Mesenchymal stem cell (in vitro differentiated cells and primary cell): Measurements from ENCODE around the gene EARS2.
A peak's percentile ranks its signal among the peaks of the same experiment; 100 is the strongest.

ENCODE experiments used
- DNase-seq: peaks from one replicate; pipeline ENCODE4 v3.0.0-alpha.2; 2013
- H2AFZ ChIP-seq: one replicate; pipeline ENCODE4 v1.6.1; 2013; ENCODE audit warnings: low read depth, mild to moderate bottlenecking, control low read depth, inconsistent platforms, low read length, moderate library complexity
- H2AK5ac ChIP-seq: 2 replicates; pipeline ENCODE4 v1.6.1; 2013; ENCODE audit warnings: low read length, moderate library complexity, mild to moderate bottlenecking, inconsistent platforms; ENCODE audit not compliant: severe bottlenecking
- H2BK120ac ChIP-seq: one replicate; pipeline ENCODE4 v1.6.1; 2013; ENCODE audit warnings: low read depth, mild to moderate bottlenecking, inconsistent platforms, low read length, moderate library complexity
- H2BK12ac ChIP-seq, 2 experiments: one replicate each; pipeline ENCODE4 v1.6.1; 2013; ENCODE audit warnings: inconsistent platforms in 2 of 2, low read length in 2 of 2, mild to moderate bottlenecking in 2 of 2, moderate library complexity in 2 of 2, control low read depth in 1 of 2
- H2BK15ac ChIP-seq: one replicate; pipeline ENCODE4 v1.6.1; 2013; ENCODE audit warnings: mild to moderate bottlenecking, low read depth, inconsistent platforms; ENCODE audit not compliant: poor library complexity, severe bottlenecking
- H2BK5ac ChIP-seq: 2 replicates; pipeline ENCODE4 v1.6.1; 2013; ENCODE audit warnings: low read depth, mild to moderate bottlenecking, low read length, control low read depth, inconsistent platforms; ENCODE audit not compliant: poor library complexity, severe bottlenecking
- H3K14ac ChIP-seq, 2 experiments: one replicate each; pipeline ENCODE4 v1.6.1; 2013; ENCODE audit warnings: inconsistent platforms in 2 of 2, low read length in 2 of 2, control low read depth in 1 of 2, mild to moderate bottlenecking in 1 of 2, moderate library complexity in 1 of 2
- H3K18ac ChIP-seq, 2 experiments: one replicate each; pipeline ENCODE4 v1.6.1; 2013; ENCODE audit warnings: inconsistent platforms in 2 of 2, low read length in 2 of 2, control low read depth in 1 of 2, low read depth in 1 of 2, mild to moderate bottlenecking in 1 of 2
- H3K23ac ChIP-seq, 2 experiments: one replicate each; pipeline ENCODE4 v1.6.1; 2013; ENCODE audit warnings: inconsistent platforms in 2 of 2, low read length in 2 of 2, mild to moderate bottlenecking in 2 of 2, moderate library complexity in 2 of 2, control low read depth in 1 of 2
- H3K27ac ChIP-seq: 2 replicates; pipeline ENCODE4 v1.5.1; 2013; ENCODE audit warnings: mild to moderate bottlenecking, moderate library complexity, low read length, control low read depth, inconsistent platforms; ENCODE audit not compliant: poor library complexity, severe bottlenecking
- H3K27me3 ChIP-seq, 2 experiments: 2 replicates each; pipeline versions ENCODE4 v1.6.1 to v1.7.0; 2013; ENCODE audit warnings: low read length in 2 of 2, mild to moderate bottlenecking in 2 of 2, moderate library complexity in 2 of 2, control low read depth in 1 of 2, inconsistent platforms in 1 of 2; ENCODE audit not compliant: control insufficient read depth in 1 of 2, insufficient read depth in 1 of 2
- H3K36me3 ChIP-seq, 2 experiments: 2 replicates each; pipeline versions ENCODE4 v1.6.1 to v1.7.0; 2013; ENCODE audit warnings: low read length in 2 of 2, control low read depth in 1 of 2, inconsistent platforms in 1 of 2, low read depth in 1 of 2, mild to moderate bottlenecking in 1 of 2; ENCODE audit not compliant: insufficient read depth in 2 of 2, control insufficient read depth in 1 of 2
- H3K4ac ChIP-seq, 2 experiments: one replicate each; pipeline ENCODE4 v1.6.1; 2013; ENCODE audit warnings: inconsistent platforms in 2 of 2, low read length in 2 of 2, mild to moderate bottlenecking in 2 of 2, moderate library complexity in 2 of 2, control low read depth in 1 of 2, low read depth in 1 of 2
- H3K4me1 ChIP-seq: 2 replicates; pipeline ENCODE4 v1.6.1; 2013; ENCODE audit warnings: low read depth, low read length, control low read depth; ENCODE audit not compliant: control insufficient read depth, insufficient read depth
- H3K4me2 ChIP-seq: 2 replicates; pipeline ENCODE4 v1.6.1; 2013; ENCODE audit warnings: low read length, mild to moderate bottlenecking, inconsistent platforms; ENCODE audit not compliant: poor library complexity, severe bottlenecking
- H3K4me3 ChIP-seq, 2 experiments: 2 replicates each; pipeline versions ENCODE4 v1.5.1 to v1.7.0; 2013; ENCODE audit warnings: low read length in 2 of 2, mild to moderate bottlenecking in 2 of 2, control low read depth in 1 of 2, low read depth in 1 of 2; ENCODE audit not compliant: insufficient read depth in 1 of 2
- H3K79me1 ChIP-seq: replicated peaks from 2 replicates; pipeline ENCODE4 v1.6.1; 2013; ENCODE audit warnings: mild to moderate bottlenecking, control low read depth, low read length, inconsistent platforms; ENCODE audit not compliant: poor library complexity, severe bottlenecking
- H3K9ac ChIP-seq: 2 replicates; pipeline ENCODE4 v1.7.0; 2013; ENCODE audit warnings: mild to moderate bottlenecking, low read length, moderate library complexity
- H3K9me3 ChIP-seq: 2 replicates; pipeline ENCODE4 v1.7.0; 2013; ENCODE audit warnings: mild to moderate bottlenecking, low read length; ENCODE audit not compliant: control insufficient read depth
- H4K8ac ChIP-seq: one replicate; pipeline ENCODE4 v1.6.1; 2013; ENCODE audit warnings: inconsistent platforms, mild to moderate bottlenecking, low read length, moderate library complexity
- H4K91ac ChIP-seq: one replicate; pipeline ENCODE4 v1.6.1; 2013; ENCODE audit warnings: mild to moderate bottlenecking, low read length, inconsistent platforms
- WGBS: methylation state at CpG from one replicate; pipeline ENCODE4 v1.1.7; 2013; ENCODE audit warnings: mixed read lengths; 5-methylcytosine and 5-hydroxymethylcytosine counted together

The EARS2 gene

DNA sequence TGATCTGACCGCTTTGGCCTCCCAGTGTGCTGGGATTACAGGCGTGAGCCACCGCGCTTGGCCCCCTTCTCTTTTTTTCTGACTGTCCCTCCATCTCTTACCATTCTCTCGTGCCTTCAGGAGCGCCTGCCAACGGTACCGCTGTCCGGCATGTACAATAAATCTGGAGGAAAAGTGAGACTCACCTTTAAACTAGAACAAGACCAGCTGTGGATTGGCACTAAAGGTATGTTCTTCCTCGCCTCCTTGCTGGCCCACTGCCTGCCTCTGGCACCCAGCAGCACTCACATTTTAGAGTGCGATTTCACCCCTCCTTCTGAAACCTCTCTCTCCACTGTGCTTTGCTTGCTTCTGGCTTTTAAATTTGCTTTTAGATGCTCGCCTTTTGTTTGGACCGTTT is 5.4 kb upstream of the EARS2 start:
- Histone ChIP-seq H4K8ac (no peak overlapping the region), H2BK15ac (no peak overlapping the region), H3K9me3 (no peaks in the 10 kb centered on the region), H3K9ac (no peak overlapping the region), H2BK120ac (no peak overlapping the region), H3K23ac (no peak overlapping the region), H3K27ac (no peak overlapping the region), H3K27me3 (no peaks in the 10 kb centered on the region), H3K4me2 (no peak overlapping the region), H3K79me1 (peaks cover 43% of the 10 kb centered on the region), H3K36me3 (peaks cover 49 to 84% of the 10 kb centered on the region in 2 experiments), H3K4me1 (no peaks in the 10 kb centered on the region), H4K91ac (no peak overlapping the region), H2AFZ (no peak overlapping the region), H2BK12ac (no peak overlapping the region), H3K14ac (no peak overlapping the region), H2BK5ac (no peak overlapping the region), H3K18ac (no peak overlapping the region), H3K4me3 (no peak overlapping the region), H3K4ac (no peak overlapping the region), H2AK5ac (no peak overlapping the region)
- no peak for DNase-seq
- 97% methylated on average over 13 of the region's 13 CpGs for WGBS

DNA sequence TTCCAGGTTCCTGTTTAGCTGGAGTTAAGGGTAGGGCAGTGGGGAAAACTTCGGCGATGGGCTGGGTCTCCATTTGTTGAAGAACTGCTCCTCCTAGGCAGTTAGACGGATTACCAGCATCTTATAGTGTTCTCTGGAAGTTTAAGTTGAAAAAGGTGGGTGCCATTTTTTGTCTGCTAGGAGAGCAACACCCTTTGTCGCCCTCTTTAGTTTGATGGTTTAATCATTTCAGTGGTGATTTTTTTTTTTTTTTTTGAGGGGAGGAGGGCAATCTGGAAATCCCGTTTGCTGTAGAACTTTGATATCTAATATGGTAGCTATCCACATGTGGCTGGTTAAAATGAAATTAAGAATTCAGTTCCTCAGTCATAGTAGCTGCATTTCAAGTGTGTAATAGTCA is 4.4 kb upstream of the EARS2 start:
- Histone ChIP-seq H3K4me2 (no peak overlapping the region), H2AFZ (no peak overlapping the region), H3K4me3 (no peak overlapping the region), H4K8ac (no peak overlapping the region), H3K18ac (no peak overlapping the region), H2BK120ac (no peak overlapping the region), H3K9me3 (no peaks in the 10 kb centered on the region), H2BK15ac (no peak overlapping the region), H2AK5ac (no peak overlapping the region), H4K91ac (no peak overlapping the region), H3K27me3 (no peaks in the 10 kb centered on the region), H3K14ac (no peak overlapping the region), H3K36me3 (peaks cover 42 to 75% of the 10 kb centered on the region in 2 experiments), H2BK12ac (no peak overlapping the region), H3K79me1 (peaks cover 38% of the 10 kb centered on the region), H3K23ac (no peak overlapping the region), H2BK5ac (no peak overlapping the region), H3K4me1 (no peaks in the 10 kb centered on the region), H3K27ac (no peak overlapping the region), H3K9ac (peak overlapping the region; percentile 37), H3K4ac (no peak overlapping the region)
- DNase-seq: no peak
- 87% methylated on average over 5 of the region's 5 CpGs for WGBS

DNA sequence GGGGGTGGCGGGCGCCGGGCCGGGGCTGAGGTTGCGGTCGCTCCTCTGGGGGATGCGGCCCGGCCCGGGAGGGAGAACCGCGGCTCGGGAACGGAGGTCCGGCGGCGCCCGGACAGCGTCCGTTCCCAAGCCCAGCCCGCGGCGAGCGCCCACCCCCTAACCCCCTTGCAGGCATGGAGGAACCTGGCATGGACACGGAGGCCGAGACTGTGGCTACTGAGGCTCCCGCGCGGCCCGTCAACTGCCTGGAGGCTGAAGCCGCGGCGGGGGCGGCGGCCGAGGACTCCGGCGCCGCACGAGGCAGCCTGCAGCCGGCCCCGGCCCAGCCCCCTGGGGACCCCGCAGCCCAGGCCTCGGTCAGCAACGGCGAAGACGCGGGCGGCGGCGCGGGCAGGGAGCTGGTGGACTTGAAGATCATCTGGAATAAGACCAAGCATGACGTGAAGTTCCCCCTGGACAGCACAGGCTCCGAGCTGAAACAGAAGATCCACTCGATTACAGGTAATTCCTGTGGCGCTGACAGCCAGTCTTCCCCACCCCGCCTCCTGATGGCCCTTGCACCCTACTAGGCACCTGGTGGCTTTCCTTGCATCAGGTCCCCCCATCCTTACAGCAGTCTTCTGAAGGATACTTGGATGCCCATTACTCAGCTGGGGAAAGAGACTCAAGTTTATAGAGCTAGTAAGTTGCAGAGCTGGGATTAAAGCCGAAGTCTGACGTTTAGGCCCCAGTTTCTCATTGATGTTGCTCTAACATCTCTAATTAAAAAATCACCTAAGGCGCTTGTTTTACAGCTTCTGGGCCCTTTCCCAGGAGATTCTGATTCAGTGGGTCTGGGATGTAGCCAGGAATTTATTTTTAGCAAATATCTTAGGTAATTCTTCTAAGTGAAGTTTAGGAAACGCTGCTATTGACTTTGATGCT is 891 bp upstream of the EARS2 start:
- Histone ChIP-seq H3K4me3 (peak overlapping the region; percentile 93 to 98), H3K4ac (peak overlapping the region; percentile 71 to 95), H3K4me2 (peak overlapping the region; percentile 75), H2BK5ac (peak overlapping the region; percentile 88), H3K23ac (peak overlapping the region in 1 of 2 experiments; percentile 72), H3K36me3 (peaks cover 16 to 41% of the 10 kb centered on the region in 2 experiments), H3K14ac (peak overlapping the region in 1 of 2 experiments; percentile 96), H3K18ac (peak overlapping the region; percentile 75 to 84), H4K8ac (peak overlapping the region; percentile 76), H3K4me1 (no peaks in the 10 kb centered on the region), H3K9ac (peak overlapping the region; percentile 99), H2BK15ac (peak overlapping the region; percentile 12), H2BK120ac (no peak overlapping the region), H2BK12ac (peak overlapping the region in 1 of 2 experiments; percentile 42), H2AFZ (peak overlapping the region; percentile 90), H2AK5ac (no peak overlapping the region), H3K79me1 (peaks cover 23% of the 10 kb centered on the region), H4K91ac (peak overlapping the region; percentile 8), H3K27ac (peak overlapping the region; percentile 5), H3K9me3 (no peaks in the 10 kb centered on the region), H3K27me3 (no peaks in the 10 kb centered on the region)
- WGBS: 2% methylated on average over 43 of the region's 60 CpGs
- peak; percentile 44 for DNase-seq

DNA sequence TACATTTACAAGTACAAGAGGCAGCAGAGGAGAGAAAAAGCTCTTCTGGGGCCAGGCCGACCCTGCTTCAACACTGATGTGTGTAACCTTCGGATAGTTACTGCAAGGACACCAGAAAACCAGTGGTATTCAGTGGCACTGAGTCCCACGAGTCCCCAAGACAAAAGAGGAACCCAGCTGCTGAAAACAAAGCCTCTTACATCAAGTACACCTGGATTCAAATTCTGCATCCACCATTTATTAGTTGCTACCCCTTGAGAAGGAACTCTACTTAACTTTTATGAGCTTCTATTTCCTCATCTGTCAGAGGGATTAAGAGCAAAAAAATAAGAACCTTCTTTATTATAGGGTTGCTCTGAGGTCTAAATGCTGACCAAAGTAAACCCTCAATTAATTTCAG is 2.6 kb downstream of the EARS2 start:
- Histone ChIP-seq H2AK5ac (no peak overlapping the region), H3K79me1 (peaks cover 20% of the 10 kb centered on the region), H3K9ac (no peak overlapping the region), H2BK15ac (no peak overlapping the region), H2AFZ (no peak overlapping the region), H3K23ac (no peak overlapping the region), H3K4ac (no peak overlapping the region), H3K4me3 (no peak overlapping the region), H3K9me3 (no peaks in the 10 kb centered on the region), H2BK5ac (no peak overlapping the region), H3K36me3 (peaks cover 27 to 36% of the 10 kb centered on the region in 2 experiments), H4K91ac (no peak overlapping the region), H3K27ac (no peak overlapping the region), H3K27me3 (no peaks in the 10 kb centered on the region), H4K8ac (no peak overlapping the region), H2BK12ac (no peak overlapping the region), H3K18ac (no peak overlapping the region), H2BK120ac (no peak overlapping the region), H3K4me1 (no peaks in the 10 kb centered on the region), H3K4me2 (no peak overlapping the region), H3K14ac (no peak overlapping the region)
- no peak for DNase-seq
- WGBS: 89% methylated on average over 3 of the region's 3 CpGs
